ENCODE measurements around the gene CCDC190.
"Not testable (repeated sequence)": the region's sequence is repeated elsewhere in the genome, so short reads cannot be mapped to it uniquely, and the experiment has no call there.

The CCDC190 gene

DNA sequence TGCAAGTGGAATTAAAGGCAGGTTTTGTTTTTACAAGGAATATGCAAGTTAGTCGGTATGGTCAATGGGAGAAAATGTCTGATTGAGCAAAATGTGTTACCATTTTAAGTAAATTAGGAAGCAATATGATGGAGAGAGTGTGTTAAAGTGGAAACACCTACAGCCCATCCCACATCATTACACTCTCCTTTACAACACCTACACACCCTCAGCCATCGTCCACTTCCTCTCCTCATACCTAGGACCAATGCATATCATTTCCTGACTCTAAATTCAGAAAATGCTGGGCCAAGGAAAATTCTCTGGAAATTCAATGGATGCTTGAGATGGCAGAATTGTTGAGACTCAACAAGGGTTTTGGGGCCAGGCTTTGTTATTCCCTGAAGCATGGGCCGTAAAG, 16.4 kb upstream of the CCDC190 start:
- H3K4me3 ChIP-seq (ENCODE audit: low read depth in 1 of 2, low read length in 2 of 2): no peak overlapping the region
- H3K9me3 ChIP-seq (ENCODE audit: control insufficient read depth in 1 of 2, low read length in 2 of 2): no peaks in the 10 kb centered on the region
- H3K27me3 ChIP-seq (ENCODE audit: low read depth, low read length): no peaks in the 10 kb centered on the region
- H3K4me1 ChIP-seq (ENCODE audit: control insufficient read depth in 1 of 2, insufficient read depth in 2 of 2, low read length in 2 of 2): no peaks in the 10 kb centered on the region
- H3K27ac ChIP-seq (ENCODE audit: low read length): no peak overlapping the region
- no peaks in the 10 kb centered on the region for H3K36me3 ChIP-seq (ENCODE audit: control insufficient read depth in 1 of 2, insufficient read depth in 2 of 2, low read length in 2 of 2)

DNA sequence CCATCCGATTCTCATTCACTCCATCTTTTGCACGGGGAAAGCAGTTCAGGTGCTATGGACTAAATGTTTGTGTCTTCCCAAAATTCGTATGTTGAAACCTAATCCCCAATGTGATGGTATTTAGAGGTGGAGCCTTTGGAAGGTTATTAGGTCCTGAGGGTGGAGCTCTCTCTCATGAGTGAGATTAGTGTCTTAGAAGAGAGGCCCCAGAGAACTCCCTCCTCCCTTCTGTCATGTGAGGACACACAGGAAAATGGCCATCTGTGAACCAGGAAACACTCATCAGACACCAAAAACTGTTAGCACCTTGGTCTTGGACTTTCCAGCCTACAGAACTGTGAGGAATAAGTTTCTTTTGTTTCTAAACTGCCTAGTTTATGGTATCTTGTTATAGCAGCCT, 15.8 kb upstream of the CCDC190 start:
- no peaks in the 10 kb centered on the region for H3K27me3 ChIP-seq (ENCODE audit: low read depth, low read length)
- H3K27ac ChIP-seq (ENCODE audit: low read length): no peak overlapping the region
- H3K36me3 ChIP-seq (ENCODE audit: control insufficient read depth in 1 of 2, insufficient read depth in 2 of 2, low read length in 2 of 2): no peaks in the 10 kb centered on the region
- H3K9me3 ChIP-seq (ENCODE audit: control insufficient read depth in 1 of 2, low read length in 2 of 2): no peaks in the 10 kb centered on the region
- no peak overlapping the region for H3K4me3 ChIP-seq (ENCODE audit: low read depth in 1 of 2, low read length in 2 of 2)
- no peaks in the 10 kb centered on the region for H3K4me1 ChIP-seq (ENCODE audit: control insufficient read depth in 1 of 2, insufficient read depth in 2 of 2, low read length in 2 of 2)

DNA sequence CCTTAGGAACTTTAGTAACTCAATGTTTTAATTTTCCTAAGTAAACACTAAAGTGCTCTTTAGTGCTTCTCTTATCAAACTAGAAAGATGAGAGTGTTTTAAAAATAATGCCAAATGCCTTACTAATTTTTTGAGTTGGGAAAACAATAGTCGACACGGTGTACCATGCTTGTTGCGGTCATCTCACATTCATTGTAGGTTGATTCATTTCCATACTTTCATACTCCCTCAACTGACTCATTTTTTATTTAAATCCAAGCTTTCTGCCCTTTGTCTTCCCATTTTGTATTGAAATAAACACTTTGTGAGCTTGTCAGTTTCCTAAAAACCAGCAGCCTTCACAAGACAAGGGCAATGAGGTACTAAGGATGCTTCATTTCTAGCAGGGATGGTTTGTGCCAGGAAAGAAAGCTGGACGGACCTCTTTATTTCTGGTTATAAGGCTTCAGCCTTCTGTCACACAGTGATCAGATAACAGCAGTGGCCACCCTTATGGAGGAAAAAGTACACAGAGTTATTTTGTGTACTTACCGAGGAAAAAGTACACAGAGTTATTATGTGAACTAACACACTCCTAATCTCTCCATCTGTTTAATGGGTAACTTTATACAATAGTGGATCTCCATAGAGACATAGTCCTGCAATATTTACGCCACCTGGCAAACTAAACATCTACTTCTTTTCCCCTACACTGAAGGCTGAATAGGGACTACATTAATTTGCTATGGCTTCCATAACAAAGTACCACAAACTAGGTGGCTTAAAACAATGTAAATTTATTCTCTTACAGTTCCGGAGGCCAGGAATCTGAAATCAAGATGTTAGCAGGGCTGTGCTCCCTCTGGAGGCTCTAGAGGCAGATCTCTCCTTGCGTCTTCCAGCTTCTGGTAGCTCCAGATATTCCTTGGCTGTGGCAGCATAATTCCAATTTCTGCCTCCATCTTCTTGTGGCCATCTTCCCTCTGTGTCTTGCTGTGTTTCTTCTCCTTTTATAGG, 13.0 kb upstream of the CCDC190 start:
- no peak overlapping the region for H3K4me3 ChIP-seq (ENCODE audit: low read depth in 1 of 2, low read length in 2 of 2)
- no peaks in the 10 kb centered on the region for H3K4me1 ChIP-seq (ENCODE audit: control insufficient read depth in 1 of 2, insufficient read depth in 2 of 2, low read length in 2 of 2)
- no peak overlapping the region for H3K27ac ChIP-seq (ENCODE audit: low read length)
- no peaks in the 10 kb centered on the region for H3K36me3 ChIP-seq (ENCODE audit: control insufficient read depth in 1 of 2, insufficient read depth in 2 of 2, low read length in 2 of 2)
- no peaks in the 10 kb centered on the region for H3K27me3 ChIP-seq (ENCODE audit: low read depth, low read length)
- peaks cover 0 to 4% of the 10 kb centered on the region in 2 donors for H3K9me3 ChIP-seq (ENCODE audit: control insufficient read depth in 1 of 2, low read length in 2 of 2)

- Histone ChIP-seq H3K36me3 (ENCODE audit: control insufficient read depth in 1 of 2, insufficient read depth in 2 of 2, low read length in 2 of 2) (no peaks in the 10 kb centered on the region), H3K4me1 (ENCODE audit: control insufficient read depth in 1 of 2, insufficient read depth in 2 of 2, low read length in 2 of 2) (no peaks in the 10 kb centered on the region), H3K4me3 (ENCODE audit: low read depth in 1 of 2, low read length in 2 of 2) (no peak overlapping the region), H3K27me3 (ENCODE audit: low read depth, low read length) (no peaks in the 10 kb centered on the region), H3K27ac (ENCODE audit: low read length) (no peak overlapping the region), H3K9me3 (ENCODE audit: control insufficient read depth in 1 of 2, low read length in 2 of 2) (peaks cover 0 to 4% of the 10 kb centered on the region in 2 donors)
Observed at GRCh38 chr1:162872981-162873380, 12.0 kb upstream of the CCDC190 start.

GRCh38 chr1:162871417-162871816, 10.4 kb upstream of the CCDC190 start:
- H3K27ac ChIP-seq (ENCODE audit: low read length); H3K9me3 ChIP-seq (ENCODE audit: control insufficient read depth in 1 of 2, low read length in 2 of 2); H3K4me1 ChIP-seq (ENCODE audit: control insufficient read depth in 1 of 2, insufficient read depth in 2 of 2, low read length in 2 of 2); H3K36me3 ChIP-seq (ENCODE audit: control insufficient read depth in 1 of 2, insufficient read depth in 2 of 2, low read length in 2 of 2); H3K27me3 ChIP-seq (ENCODE audit: low read depth, low read length); H3K4me3 ChIP-seq (ENCODE audit: low read depth in 1 of 2, low read length in 2 of 2): not testable (repeated sequence)

GRCh38 chr1:162868972-162869371, 8.0 kb upstream of the CCDC190 start:
- H3K4me3 ChIP-seq (ENCODE audit: low read depth in 1 of 2, low read length in 2 of 2): no peak overlapping the region
- H3K4me1 ChIP-seq (ENCODE audit: control insufficient read depth in 1 of 2, insufficient read depth in 2 of 2, low read length in 2 of 2): no peaks in the 10 kb centered on the region
- H3K36me3 ChIP-seq (ENCODE audit: control insufficient read depth in 1 of 2, insufficient read depth in 2 of 2, low read length in 2 of 2): no peaks in the 10 kb centered on the region
- peaks cover 0 to 4% of the 10 kb centered on the region in 2 donors for H3K9me3 ChIP-seq (ENCODE audit: control insufficient read depth in 1 of 2, low read length in 2 of 2)
- H3K27me3 ChIP-seq (ENCODE audit: low read depth, low read length): no peaks in the 10 kb centered on the region
- no peak overlapping the region for H3K27ac ChIP-seq (ENCODE audit: low read length)

DNA sequence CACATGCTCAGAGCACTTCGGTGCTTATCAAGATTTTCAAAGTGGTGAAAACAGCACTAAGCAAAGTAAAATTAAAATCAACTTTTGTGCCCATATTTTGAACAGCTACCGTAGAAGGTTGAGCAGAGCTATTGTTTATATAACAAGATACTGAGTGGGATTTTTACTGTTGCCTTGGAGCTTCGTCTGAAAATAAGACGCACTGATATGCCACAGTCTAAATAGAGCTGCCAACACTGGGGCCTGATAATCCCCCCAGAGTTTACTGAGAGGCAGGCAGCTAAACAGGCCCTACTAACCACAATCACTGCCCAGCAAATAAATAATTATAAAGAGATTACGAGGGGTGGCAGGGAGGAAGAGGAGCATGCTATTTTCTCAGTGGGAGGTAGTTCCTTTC, 650 bp upstream of the CCDC190 start:
- H3K27ac ChIP-seq (ENCODE audit: low read length): no peak overlapping the region
- no peaks in the 10 kb centered on the region for H3K27me3 ChIP-seq (ENCODE audit: low read depth, low read length)
- no peak overlapping the region for H3K4me3 ChIP-seq (ENCODE audit: low read depth in 1 of 2, low read length in 2 of 2)
- no peaks in the 10 kb centered on the region for H3K4me1 ChIP-seq (ENCODE audit: control insufficient read depth in 1 of 2, insufficient read depth in 2 of 2, low read length in 2 of 2)
- H3K9me3 ChIP-seq (ENCODE audit: control insufficient read depth in 1 of 2, low read length in 2 of 2): no peaks in the 10 kb centered on the region
- H3K36me3 ChIP-seq (ENCODE audit: control insufficient read depth in 1 of 2, insufficient read depth in 2 of 2, low read length in 2 of 2): no peaks in the 10 kb centered on the region

- Histone ChIP-seq H3K9me3 (ENCODE audit: control insufficient read depth in 1 of 2, low read length in 2 of 2) (no peaks in the 10 kb centered on the region), H3K4me1 (ENCODE audit: control insufficient read depth in 1 of 2, insufficient read depth in 2 of 2, low read length in 2 of 2) (no peaks in the 10 kb centered on the region), H3K36me3 (ENCODE audit: control insufficient read depth in 1 of 2, insufficient read depth in 2 of 2, low read length in 2 of 2) (no peaks in the 10 kb centered on the region), H3K27me3 (ENCODE audit: low read depth, low read length) (no peaks in the 10 kb centered on the region), H3K27ac (ENCODE audit: low read length) (no peak overlapping the region), H3K4me3 (ENCODE audit: low read depth in 1 of 2, low read length in 2 of 2) (no peak overlapping the region)
Observed at GRCh38 chr1:162859191-162859590, 1.8 kb downstream of the CCDC190 start.

DNA sequence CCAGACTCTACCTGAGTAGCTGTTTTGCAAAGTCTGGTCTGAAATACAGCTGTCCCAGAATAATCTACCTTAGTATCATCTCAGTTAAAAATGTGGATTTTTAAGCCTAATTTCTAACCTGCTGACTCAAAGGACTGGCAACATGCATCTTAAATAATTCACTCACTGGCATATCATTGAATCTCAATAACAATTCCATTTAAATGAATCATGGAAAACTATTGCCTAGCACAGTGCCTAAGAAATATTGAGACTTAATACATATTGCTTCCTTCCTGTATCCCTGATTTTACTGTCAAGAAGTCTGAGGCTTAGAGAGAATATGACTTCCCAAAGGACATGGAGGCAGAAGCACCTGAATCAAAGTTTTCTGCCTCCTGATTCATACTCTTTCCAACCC, 3.1 kb downstream of the CCDC190 start:
- Histone ChIP-seq H3K27ac (ENCODE audit: low read length) (no peak overlapping the region), H3K9me3 (ENCODE audit: control insufficient read depth in 1 of 2, low read length in 2 of 2) (no peaks in the 10 kb centered on the region), H3K27me3 (ENCODE audit: low read depth, low read length) (no peaks in the 10 kb centered on the region), H3K4me1 (ENCODE audit: control insufficient read depth in 1 of 2, insufficient read depth in 2 of 2, low read length in 2 of 2) (no peaks in the 10 kb centered on the region), H3K4me3 (ENCODE audit: low read depth in 1 of 2, low read length in 2 of 2) (no peak overlapping the region), H3K36me3 (ENCODE audit: control insufficient read depth in 1 of 2, insufficient read depth in 2 of 2, low read length in 2 of 2) (no peaks in the 10 kb centered on the region)

GRCh38 chr1:162856260-162856659, 4.7 kb downstream of the CCDC190 start:
- no peaks in the 10 kb centered on the region for H3K4me1 ChIP-seq (ENCODE audit: control insufficient read depth in 1 of 2, insufficient read depth in 2 of 2, low read length in 2 of 2)
- no peaks in the 10 kb centered on the region for H3K27me3 ChIP-seq (ENCODE audit: low read depth, low read length)
- H3K9me3 ChIP-seq (ENCODE audit: control insufficient read depth in 1 of 2, low read length in 2 of 2): no peaks in the 10 kb centered on the region
- H3K4me3 ChIP-seq (ENCODE audit: low read depth in 1 of 2, low read length in 2 of 2): no peak overlapping the region
- no peak overlapping the region for H3K27ac ChIP-seq (ENCODE audit: low read length)
- no peaks in the 10 kb centered on the region for H3K36me3 ChIP-seq (ENCODE audit: control insufficient read depth in 1 of 2, insufficient read depth in 2 of 2, low read length in 2 of 2)

DNA sequence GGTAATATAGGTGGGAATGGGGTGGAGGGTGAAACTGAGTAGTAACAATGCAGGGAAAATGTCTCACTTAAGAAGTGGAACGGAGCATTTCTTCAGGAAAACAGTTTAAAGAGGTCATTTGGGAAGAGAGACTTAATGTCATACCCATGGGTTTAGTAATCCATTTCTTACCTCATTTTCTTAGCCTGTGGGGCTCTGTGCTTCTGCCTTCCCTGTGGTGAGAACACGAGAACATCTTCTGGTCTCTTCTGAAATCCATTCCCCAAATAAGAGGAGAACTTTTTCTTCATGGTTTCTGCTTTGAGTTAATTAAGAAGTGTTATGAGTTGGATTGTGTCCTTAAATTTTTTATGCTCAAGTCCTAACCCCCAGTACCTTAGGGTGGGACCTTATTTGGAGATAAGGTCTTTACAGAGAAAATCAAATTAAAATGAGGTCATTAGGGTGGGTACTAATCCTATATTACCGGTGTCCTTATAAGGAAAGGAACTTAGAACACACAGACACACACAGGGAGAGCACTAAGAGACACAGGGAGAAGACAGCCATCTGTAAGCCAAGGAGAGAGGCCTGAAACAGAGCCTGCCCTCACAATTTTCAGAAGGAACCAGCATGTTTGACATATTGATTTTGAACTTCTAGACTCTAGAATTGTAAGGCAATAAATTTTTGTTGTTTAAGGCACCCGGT, 5.4 kb downstream of the CCDC190 start:
- H3K36me3 ChIP-seq (ENCODE audit: control insufficient read depth in 1 of 2, insufficient read depth in 2 of 2, low read length in 2 of 2): no peaks in the 10 kb centered on the region
- H3K27me3 ChIP-seq (ENCODE audit: low read depth, low read length): no peaks in the 10 kb centered on the region
- no peaks in the 10 kb centered on the region for H3K9me3 ChIP-seq (ENCODE audit: control insufficient read depth in 1 of 2, low read length in 2 of 2)
- H3K4me3 ChIP-seq (ENCODE audit: low read depth in 1 of 2, low read length in 2 of 2): no peak overlapping the region
- no peak overlapping the region for H3K27ac ChIP-seq (ENCODE audit: low read length)
- no peaks in the 10 kb centered on the region for H3K4me1 ChIP-seq (ENCODE audit: control insufficient read depth in 1 of 2, insufficient read depth in 2 of 2, low read length in 2 of 2)
